CD4-positive, alpha-beta T cell treated with Interleukin-2 at 100 ng/mL for 4 hours (primary cell): ENCODE data around the gene CACNA1A.

Experiments used
- DNase-seq: peaks from one replicate; pipeline ENCODE4 v3.0.0-alpha.2; 2020; ENCODE audit warnings: low spot score

The CACNA1A gene

DNA sequence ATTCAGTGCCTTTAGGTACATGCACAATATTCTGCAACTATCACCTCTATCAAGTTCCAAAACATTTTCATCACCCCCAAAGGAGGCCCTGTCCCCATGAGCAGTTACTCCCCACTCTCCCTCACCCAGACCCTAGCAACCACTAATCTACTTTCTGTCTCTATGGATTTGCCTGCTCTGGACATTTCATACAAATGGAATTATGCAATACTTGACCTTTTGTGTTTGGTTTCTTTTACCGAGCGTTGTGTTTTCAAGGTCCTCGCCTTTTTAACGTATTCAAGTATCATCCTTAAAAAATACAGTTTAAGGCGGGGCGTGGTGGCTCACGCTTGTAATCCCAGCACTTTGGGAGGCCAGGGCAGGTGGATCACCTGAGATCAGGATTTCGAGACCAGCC, 196.4 kb downstream of the CACNA1A start:
- DNase-seq: no peak

DNA sequence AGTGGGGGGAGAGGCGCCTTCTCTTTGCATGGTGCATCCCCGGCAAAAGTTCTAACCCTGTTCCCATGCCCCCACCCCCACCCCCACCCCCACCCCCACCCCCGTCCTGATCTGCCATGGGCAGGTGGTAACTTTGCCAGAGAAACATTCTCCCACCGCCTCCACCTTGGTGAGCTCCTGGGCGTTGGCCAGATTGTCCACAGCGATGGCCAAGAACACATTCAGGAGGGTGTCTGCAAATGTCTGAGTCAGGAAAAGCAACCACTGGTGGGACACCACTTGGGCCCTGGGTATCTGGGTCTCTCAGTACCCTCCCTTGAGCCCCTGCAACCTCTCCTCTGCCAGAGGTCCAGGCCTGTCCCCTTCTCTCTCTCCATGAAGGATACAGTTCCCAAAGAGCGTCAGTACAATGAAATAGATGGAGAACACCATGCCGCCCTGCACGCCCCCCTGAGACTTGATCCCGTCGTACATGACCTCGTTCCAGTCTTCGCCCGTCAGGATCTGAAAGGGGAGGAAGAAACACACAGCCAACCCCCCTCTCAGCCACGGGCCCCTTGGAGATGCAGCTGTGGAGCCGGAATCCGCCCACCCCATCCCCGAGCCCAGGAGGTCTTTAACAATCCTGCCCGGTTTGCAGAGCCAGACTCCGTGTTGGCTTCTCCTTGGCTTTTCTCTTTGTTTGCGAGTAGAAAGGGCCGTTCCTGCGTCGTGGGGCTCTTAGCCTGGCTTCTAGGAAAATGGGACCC, 202.7 kb downstream of the CACNA1A start:
- DNase-seq: no peak

DNA sequence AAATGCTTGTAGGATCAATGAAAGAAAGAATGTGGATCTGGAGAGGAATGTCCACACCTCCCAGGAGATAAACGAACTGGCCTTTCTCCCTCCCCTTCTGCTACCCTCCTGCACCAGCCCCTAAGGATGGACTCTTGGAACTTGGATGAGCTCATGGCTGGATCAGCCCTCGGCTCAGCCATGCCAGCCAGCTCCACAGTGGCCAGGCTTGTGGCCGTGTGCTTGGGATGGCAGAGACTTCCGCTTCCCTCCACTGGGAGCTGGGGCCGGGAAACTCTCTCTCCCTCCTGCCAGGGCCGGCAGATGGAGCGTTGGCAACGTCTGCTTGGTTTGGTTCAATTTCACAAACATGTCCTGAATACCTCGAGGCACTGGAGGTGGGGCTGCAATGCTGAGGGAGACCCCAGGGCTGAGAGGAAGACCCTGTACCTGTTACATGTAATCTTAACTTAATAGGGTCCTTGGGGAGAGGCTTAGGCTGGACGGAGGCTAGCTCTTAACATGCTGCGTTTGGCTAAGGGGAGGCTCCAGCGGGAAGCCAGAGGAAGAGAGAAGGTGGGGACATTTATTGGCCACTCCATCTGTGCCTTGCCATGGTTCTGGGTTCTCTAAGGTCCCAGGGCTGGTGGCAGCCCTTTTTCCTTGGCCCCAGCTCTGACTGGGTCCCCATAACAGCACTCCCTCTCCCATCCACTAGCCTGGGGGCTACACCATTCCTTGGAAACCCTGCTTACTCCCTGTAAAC, 203.6 kb downstream of the CACNA1A start:
- DNase-seq: no peak

DNA sequence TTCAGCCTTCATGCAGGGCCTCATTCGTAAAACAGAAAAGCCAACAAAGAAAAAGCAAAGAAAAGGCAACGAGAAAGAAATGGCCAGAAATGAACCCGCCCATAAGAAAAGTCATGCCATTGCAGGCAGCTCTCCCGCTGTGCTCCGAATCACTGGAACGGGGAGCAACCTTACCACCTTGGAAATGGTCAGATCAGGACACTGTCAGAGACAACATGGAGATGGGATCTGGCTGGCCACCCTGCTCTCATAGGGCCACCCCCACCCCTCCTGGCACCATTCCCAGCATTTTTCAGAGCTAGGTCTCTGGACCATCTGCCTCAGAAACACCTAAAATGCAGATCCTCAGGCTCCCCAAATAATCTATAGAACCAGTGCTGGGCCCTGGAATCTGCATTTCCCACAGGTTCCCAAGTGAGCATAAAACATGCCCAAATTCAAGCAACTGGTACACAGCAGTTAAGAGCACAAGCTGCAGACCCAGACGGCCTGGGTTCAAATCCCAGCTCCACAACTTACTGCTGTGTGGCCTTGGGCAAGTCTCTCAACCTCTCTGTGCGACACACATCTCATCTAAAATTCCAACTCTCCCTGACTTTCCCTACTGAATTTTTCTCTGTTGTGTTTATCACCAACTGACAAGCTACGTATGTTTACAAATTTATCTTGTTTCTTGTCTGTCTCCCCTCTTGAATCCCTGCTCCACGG, 204.5 kb downstream of the CACNA1A start:
- DNase-seq: no peak

DNA sequence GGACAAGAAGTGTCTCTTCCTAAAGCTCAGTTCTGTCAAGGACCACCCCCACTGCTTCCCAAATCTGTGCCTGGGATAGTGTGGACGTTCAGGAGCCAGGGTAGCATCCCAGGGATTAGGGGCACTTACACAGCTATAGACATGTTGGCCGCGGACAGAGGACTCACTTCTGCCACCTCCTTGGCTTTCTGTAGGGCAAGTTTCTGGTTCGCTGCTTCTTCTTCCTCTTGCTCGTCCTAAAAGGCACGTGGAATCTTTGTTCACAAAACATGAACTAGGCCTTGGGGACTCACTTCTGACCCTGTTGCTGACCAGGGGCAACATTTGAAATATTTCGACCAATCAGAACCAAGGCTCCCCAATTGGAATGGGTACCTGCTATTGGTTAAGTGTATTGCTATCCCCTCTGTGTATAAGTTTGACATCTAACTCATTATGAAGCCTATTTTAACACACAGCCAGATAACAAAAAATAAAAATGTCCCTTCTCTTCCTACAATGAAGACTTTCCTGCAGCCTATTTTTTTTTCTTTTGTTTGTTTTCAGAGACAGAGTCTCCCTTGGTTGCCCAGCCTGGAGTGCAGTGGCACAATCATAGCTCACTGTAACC, 205.8 kb downstream of the CACNA1A start:
- no peak for DNase-seq

DNA sequence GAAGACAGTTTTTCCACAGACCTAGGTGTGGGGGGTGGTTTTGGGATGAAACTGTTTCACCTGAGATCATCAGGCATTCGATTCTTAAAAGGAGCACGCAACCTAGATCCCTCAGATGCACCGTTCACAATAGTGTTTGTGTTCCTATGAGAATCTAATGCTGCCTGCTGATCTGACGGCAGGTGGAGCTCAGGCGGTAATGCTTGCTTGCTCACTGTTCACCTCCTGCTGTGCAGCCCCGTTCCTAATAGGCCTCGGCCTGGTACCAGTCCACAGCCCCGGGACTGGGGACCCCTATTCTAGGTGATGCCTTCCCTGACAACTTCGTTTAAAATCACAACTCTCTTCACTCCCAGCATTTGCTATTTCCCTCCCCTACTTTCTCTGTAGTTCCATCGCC, 206.4 kb downstream of the CACNA1A start:
- DNase-seq: no peak

DNA sequence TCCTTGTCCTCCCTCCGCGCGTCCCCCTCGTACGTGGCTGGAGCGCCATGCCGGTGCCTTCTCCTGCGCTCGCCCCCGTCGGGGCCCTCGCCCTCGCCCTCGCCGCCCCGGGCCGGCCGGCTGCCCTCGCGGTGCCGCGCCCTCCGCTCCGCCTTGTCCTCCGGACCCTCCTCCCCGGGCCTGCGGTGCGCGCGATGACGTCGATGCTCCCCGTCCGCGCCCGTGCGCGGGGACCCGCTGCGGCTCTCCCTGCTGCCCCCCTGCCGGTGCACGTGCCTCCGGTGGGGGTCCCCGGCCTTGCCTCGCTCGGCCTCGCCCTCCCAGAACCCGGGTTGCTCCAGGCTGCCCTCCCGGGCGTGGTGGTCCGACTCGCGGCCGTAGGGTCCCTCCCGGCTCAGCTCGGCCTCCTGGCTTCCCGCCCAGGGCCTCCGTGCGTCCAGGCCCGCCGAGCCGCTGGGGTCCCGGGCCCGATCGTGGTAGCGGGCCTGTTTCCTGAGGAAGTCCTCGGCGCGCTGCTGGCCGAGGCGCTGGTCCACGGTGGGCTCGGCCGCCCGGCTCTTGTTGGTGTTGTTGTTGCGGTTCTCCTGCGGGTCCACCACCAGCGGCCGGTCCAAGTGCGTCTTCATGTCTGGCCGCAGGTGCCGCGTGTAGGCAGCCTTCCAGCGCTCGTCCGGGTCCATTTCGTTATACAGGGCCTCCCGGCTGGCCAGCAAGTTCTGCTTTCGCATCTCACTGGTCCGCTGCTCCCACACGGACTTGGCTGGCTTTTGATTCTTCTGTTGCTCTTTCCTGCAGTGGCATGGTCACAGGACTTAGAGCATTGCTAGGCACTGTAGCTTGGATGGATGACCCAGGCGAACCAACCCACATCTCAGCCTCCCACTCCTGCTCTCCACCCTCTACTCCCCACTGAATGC, 207.5 kb downstream of the CACNA1A start:
- no peak for DNase-seq

DNA sequence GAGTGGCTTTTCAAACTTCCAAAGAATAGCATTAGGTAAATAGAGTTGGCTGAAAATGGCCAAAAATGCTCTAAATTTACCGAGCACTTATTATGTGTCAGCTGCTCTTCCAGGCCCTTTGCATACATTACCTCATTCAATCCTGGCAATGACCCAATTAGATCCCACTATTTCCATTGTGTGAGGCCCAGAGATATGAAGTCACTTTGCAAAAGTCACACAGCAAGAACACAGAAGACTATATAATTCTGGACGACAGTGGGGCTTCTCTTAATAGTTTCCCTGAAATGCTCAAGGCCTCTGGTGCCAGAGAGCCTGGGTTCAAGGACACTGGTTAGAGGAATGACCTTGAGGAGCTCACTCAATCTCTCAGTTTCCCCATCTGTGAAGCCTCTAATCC, 209.3 kb downstream of the CACNA1A start:
- no peak for DNase-seq

DNA sequence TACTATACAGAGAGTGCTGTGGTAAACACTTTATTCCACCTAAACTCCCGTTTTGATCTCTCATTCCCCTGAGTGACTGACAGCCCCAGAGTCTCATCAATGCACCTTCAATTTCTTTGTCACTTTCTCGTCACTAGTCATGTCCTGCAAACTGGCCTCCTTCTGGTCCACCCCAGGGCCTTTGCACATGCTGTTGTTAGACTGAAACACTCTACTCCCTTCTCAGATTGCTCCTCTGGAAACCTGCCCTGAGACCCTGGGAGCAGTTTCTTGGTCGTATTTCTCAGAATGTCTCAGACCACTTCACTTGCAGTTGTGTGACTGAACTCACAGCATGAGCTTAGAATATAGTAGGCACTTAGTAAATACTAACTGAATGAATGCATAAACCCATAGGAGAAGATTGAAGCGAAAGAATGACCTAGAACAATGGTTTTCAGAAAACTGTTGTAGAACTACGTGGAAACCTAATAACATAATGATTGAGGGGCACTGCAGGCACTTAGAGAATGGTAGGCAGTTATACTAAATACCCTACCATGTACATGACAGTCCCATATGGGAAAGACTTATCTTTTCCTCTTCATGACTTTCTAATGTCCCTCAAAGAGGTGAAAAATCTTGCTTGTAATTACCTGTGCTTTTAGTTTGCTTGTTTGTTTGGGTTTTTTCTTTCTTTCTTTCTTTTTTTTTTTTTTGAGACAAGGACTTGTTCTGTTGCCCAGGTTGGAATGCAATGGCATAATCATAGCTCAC, 211.3 kb downstream of the CACNA1A start:
- DNase-seq: no peak

DNA sequence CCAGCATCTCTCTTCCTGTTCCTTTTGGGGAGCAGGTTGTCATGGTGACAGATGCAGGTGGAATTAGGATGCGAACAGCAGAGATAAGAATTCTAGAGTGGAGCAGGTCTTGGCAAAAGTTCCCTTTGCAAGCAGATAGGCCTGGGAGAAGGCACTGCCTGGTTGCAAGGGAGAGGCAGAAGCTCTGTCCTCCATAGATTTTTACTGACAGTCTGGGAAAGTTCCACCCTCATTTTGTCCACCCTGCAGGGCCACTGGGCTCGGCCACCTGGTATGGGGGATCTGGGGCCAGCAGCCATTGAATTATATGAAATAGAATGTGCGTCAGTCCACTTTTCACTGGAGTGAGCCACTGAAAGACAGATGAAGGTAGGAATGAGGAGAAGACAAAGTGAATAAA, 214.4 kb downstream of the CACNA1A start:
- DNase-seq: no peak

DNA sequence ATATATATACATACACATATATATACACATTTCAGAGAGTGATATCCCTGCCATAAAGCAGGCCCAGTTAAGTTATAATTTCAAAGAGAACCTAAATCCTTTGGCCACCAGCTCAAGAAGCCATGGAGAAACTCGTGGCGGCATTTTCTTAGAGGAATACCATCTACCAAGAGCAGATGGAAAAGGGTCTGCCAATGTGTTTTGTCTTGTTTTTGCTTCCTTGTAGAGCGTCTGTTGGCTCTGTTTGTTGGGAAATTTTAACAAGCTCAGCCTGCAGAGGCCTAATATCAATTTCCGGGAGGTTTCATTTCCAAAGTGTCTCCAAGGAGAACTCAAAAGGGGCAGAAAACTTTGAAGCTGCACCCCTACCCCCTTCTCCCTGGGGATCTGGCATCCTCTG, 215.5 kb downstream of the CACNA1A start:
- no peak for DNase-seq

DNA sequence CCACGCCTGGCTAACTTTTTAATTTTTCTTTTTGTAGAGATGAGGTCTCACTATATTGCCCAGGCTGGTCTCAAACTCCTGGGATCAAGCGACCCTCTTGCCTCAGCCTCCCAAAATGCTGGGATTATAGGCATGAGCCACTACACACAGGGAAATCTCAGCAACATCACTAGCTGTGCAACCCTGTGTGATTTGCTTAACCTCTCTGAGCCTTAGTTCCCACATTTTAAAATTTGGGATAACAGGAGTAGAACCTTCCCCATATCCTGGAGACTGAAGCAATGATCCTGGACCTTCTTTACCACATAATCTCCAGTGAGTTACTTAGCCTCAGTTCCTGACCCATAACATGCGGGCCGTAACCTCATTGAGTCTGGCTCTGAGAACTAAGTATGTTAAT, 217.0 kb downstream of the CACNA1A start:
- DNase-seq: no peak

DNA sequence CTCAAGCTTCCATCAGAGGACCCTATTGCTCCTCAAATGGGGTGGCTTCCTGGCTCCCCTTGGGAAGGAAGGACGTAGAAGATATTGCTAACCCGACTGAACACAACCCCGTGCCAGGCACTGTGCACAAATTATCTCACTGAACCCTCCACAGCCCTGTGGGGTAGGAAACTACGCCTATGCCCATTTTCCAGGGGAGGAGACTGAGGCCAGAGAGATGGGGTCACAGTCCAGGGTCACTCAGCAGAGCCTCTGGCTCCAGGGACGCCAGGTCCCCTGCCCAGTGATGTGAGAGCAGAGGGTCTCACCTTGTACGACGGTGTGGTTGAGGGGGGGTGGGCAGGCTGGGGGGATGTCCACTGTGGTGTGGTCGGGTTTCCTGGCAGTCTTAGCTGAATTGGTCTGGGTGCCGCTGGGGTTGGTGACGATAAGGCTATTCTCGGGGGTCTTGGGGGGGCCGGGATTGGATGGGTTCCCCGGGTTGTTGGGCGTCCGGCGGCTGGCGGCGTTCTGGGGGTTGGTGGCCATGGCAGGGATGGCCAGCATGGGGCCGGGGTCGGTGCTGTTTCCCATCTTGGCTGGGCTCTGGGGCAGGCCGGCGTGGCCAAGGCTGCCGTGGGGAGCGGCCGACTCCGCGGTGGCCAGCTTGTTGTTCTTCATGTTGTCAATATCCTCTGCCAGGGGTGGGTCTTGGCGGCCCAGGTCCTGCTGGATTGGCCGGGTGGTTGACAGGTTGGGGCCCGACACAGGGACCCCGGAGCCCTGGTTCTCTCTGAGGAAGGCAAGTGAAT, 219.9 kb downstream of the CACNA1A start:
- DNase-seq: no peak

DNA sequence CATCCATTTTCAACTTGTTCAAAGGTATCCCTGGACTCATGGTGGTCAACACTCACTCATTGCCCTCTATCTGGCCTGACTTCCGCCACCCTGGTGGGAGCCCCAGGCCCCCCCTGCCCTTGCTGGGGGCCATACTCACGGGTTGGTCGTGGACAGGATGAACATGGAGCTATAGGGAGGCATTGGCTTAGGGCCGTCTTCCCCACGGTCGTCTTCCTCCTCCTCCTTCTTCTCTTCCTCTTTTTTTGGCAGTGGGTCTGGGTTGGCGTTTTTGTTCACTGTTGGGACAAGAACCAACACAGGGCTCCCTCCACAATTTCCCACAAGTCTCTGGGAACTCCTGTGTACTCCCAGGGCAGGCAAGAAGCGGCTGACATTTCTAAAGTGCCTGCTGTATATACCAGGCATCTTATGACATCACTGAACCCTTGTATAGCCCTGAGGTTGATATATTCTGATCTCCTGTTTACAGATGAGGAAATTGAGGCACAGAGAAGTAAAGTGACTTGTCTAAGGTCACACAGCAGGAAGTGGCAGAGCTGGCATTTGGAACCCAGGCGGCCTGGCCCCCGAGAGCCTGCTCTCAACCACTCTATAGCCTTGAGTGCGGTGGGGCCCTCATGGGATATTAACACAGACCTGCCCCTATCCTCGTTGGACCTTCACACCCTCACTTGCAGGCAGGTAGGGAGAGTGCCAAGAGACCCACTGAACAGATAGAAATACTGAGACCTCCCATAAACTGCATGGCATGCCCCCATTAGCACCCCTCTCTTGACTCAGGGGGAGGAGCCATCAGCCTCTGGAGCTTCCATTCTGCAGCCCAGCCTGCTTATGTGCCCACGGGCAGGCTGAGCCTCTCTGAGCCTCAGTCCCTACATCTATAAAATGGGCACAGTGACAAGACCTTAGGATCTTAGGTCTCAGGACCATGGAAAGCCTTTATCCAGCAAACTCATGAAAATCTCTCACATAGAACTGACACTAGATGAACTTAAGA, 221.1 kb downstream of the CACNA1A start:
- DNase-seq: no peak

DNA sequence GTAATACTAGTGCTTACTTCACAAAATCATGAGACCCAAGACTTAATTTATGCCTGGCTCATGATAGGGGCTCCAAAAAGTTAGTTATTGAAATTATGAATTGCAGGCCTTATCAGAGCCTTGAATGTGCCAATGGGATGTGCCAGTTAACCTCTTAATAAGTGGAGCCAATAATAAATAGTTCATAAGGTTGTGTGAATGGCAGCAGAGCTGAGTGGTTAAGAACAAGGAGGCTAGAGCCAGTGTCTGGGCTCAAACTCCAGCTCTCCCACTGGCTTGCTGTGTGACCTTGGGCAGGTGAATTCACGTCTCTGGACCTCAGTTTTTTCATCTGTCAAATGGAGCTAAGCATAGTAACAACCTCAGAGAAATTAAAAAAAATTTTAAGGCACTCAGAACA, 222.4 kb downstream of the CACNA1A start:
- DNase-seq: no peak

DNA sequence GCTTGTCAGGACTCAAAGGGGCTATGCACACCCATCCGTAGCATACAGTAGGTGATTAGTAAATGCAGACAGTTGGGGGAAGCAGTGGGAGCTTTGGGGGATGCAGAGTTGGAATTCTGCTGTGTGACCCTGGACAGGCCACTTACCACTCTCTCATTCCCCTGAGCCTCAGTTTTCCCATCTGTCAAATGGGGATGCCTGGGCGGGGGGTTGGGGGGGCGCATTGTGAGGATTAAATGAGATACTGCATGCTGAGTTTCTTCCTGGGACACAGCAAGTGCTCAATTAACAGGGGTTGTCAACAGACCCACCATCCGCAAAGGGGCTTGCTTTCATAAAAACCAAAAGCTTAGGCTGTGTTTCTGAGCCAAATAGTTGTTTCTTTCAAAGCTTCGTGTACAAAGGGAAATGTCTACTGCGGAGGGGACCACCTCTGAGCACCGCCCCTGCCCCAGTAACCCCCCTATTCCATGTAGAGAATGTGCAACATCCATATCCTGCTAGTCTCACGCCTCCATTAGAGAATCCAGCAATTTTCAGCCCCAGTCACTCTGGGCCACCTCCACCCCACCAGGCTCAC, 223.7 kb downstream of the CACNA1A start:
- DNase-seq: no peak

DNA sequence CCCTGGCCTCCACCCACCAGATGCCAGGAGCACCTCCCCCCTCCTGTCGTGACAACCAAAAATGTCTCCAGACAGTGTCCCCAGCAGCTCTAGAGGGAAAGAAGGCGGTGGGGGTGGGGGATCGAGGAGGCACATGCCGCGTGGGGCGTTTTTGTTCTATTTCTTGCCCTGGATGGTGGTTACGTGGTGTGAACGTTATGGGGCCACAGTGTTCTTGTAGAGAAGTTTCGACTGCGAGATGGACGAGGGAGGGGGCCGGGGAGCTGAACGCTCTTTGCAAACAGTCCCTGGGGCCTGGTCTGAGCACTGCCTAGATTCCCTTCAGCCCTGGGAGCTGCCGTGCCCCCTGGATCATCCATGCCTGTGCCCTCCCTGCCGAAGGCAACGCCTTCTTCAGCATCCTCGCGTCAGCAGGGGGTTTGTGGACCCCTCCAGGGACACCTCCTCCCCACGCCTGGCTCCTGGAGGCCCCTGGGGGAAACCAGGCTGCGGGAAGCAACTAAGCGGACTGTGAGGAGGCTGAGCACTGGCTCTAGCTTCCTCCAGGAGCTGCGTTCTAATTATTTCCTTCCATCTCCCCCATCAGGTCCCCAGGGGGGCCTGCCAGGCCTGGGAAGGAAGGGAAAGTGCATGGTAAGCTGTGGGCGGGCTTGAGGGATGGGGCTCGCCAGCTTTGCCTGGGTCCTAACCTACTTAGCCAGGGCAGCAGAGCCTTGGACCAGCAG, 224.6 kb downstream of the CACNA1A start:
- no peak for DNase-seq
